Measurements from ENCODE around the gene BPIFA1. TPM values are rescaled to one million over a fixed set of nuclear protein-coding genes. Genes with fewer than 3 reads are reported as not detected.

Gene BPIFA1
- total and polyA plus RNA-seq, 9 of the 15 experiments (the other 6 are each of a cell fraction or from before 2014, with no cell fraction given), result not detected

Other genes with a start within 250 kb of the BPIFA1 start
Only the 7 nearest of the 10 such genes appear.
- gene BPIFB6, start 204.3 kb upstream of the BPIFA1 start, total RNA-seq (2014; rRNA removed), result not detected in 2 replicates
- not detected in 2 replicates for gene BPIFB6, start 204.3 kb upstream of the BPIFA1 start, total RNA-seq (2014; rRNA removed; fragmentation: Illumina TruSeq; extraction: Trizol)
- gene BPIFB6, start 204.3 kb upstream of the BPIFA1 start, total RNA-seq (2015; rRNA removed; fragmentation: Illumina TruSeq; extraction: Trizol), result not detected in 2 replicates
- gene BPIFB6, start 204.3 kb upstream of the BPIFA1 start, total RNA-seq (2021), result not detected in 2 replicates
- gene BPIFB6, start 204.3 kb upstream of the BPIFA1 start, polyA plus RNA-seq (2011; rRNA removed), result not detected in 2 replicates
- not detected in 2 replicates for gene BPIFB6, start 204.3 kb upstream of the BPIFA1 start, polyA plus RNA-seq (2014; fragmentation: Illumina TruSeq; extraction: Trizol)
- not detected for gene BPIFB6, start 204.3 kb upstream of the BPIFA1 start, polyA plus RNA-seq (2014; fragmentation: Nextera tagmentation; extraction: Ambion mirVana)
- not detected in 2 replicates for gene BPIFB6, start 204.3 kb upstream of the BPIFA1 start, polyA plus RNA-seq (2014; rRNA removed)
- not detected in 2 replicates for gene BPIFB3, start 182.1 kb upstream of the BPIFA1 start, total RNA-seq (2014; rRNA removed)
- gene BPIFB3, start 182.1 kb upstream of the BPIFA1 start, total RNA-seq (2014; rRNA removed; fragmentation: Illumina TruSeq; extraction: Trizol), result not detected in 2 replicates
- not detected in 2 replicates for gene BPIFB3, start 182.1 kb upstream of the BPIFA1 start, total RNA-seq (2015; rRNA removed; fragmentation: Illumina TruSeq; extraction: Trizol)
- not detected in 2 replicates for gene BPIFB3, start 182.1 kb upstream of the BPIFA1 start, total RNA-seq (2021)
- gene BPIFB3, start 182.1 kb upstream of the BPIFA1 start, polyA plus RNA-seq (2011; rRNA removed), result not detected in 2 replicates
- not detected in 2 replicates for gene BPIFB3, start 182.1 kb upstream of the BPIFA1 start, polyA plus RNA-seq (2014; fragmentation: Illumina TruSeq; extraction: Trizol)
- gene BPIFB3, start 182.1 kb upstream of the BPIFA1 start, polyA plus RNA-seq (2014; fragmentation: Nextera tagmentation; extraction: Ambion mirVana), result not detected
- not detected in 2 replicates for gene BPIFB3, start 182.1 kb upstream of the BPIFA1 start, polyA plus RNA-seq (2014; rRNA removed)
- not detected in 2 replicates for gene BPIFB4, start 156.4 kb upstream of the BPIFA1 start, total RNA-seq (2014; rRNA removed)
- not detected in 2 replicates for gene BPIFB4, start 156.4 kb upstream of the BPIFA1 start, total RNA-seq (2014; rRNA removed; fragmentation: Illumina TruSeq; extraction: Trizol)
- gene BPIFB4, start 156.4 kb upstream of the BPIFA1 start, total RNA-seq (2015; rRNA removed; fragmentation: Illumina TruSeq; extraction: Trizol), result not detected in 2 replicates
- gene BPIFB4, start 156.4 kb upstream of the BPIFA1 start, total RNA-seq (2021), result not detected in 2 replicates
- not detected in 2 replicates for gene BPIFB4, start 156.4 kb upstream of the BPIFA1 start, polyA plus RNA-seq (2011; rRNA removed)
- not detected in 2 replicates for gene BPIFB4, start 156.4 kb upstream of the BPIFA1 start, polyA plus RNA-seq (2014; fragmentation: Illumina TruSeq; extraction: Trizol)
- gene BPIFB4, start 156.4 kb upstream of the BPIFA1 start, polyA plus RNA-seq (2014; fragmentation: Nextera tagmentation; extraction: Ambion mirVana), result not detected
- not detected in 2 replicates for gene BPIFB4, start 156.4 kb upstream of the BPIFA1 start, polyA plus RNA-seq (2014; rRNA removed)
- gene BPIFA2, start 67.8 kb upstream of the BPIFA1 start, total RNA-seq (2014; rRNA removed), result not detected in 2 replicates
- not detected in 2 replicates for gene BPIFA2, start 67.8 kb upstream of the BPIFA1 start, total RNA-seq (2014; rRNA removed; fragmentation: Illumina TruSeq; extraction: Trizol)
- gene BPIFA2, start 67.8 kb upstream of the BPIFA1 start, total RNA-seq (2015; rRNA removed; fragmentation: Illumina TruSeq; extraction: Trizol), result not detected in 2 replicates
- not detected in 2 replicates for gene BPIFA2, start 67.8 kb upstream of the BPIFA1 start, total RNA-seq (2021)
- not detected in 2 replicates for gene BPIFA2, start 67.8 kb upstream of the BPIFA1 start, polyA plus RNA-seq (2011; rRNA removed)
- not detected in 2 replicates for gene BPIFA2, start 67.8 kb upstream of the BPIFA1 start, polyA plus RNA-seq (2014; fragmentation: Illumina TruSeq; extraction: Trizol)
- gene BPIFA2, start 67.8 kb upstream of the BPIFA1 start, polyA plus RNA-seq (2014; fragmentation: Nextera tagmentation; extraction: Ambion mirVana), result not detected
- not detected in 2 replicates for gene BPIFA2, start 67.8 kb upstream of the BPIFA1 start, polyA plus RNA-seq (2014; rRNA removed)
- gene BPIFA3, start 18.6 kb upstream of the BPIFA1 start, total RNA-seq (2014; rRNA removed), result not detected in 2 replicates
- gene BPIFA3, start 18.6 kb upstream of the BPIFA1 start, total RNA-seq (2014; rRNA removed; fragmentation: Illumina TruSeq; extraction: Trizol), result not detected in 2 replicates
- not detected in 2 replicates for gene BPIFA3, start 18.6 kb upstream of the BPIFA1 start, total RNA-seq (2015; rRNA removed; fragmentation: Illumina TruSeq; extraction: Trizol)
- not detected in 2 replicates for gene BPIFA3, start 18.6 kb upstream of the BPIFA1 start, total RNA-seq (2021)
- gene BPIFA3, start 18.6 kb upstream of the BPIFA1 start, polyA plus RNA-seq (2011; rRNA removed), result not detected in 2 replicates
- gene BPIFA3, start 18.6 kb upstream of the BPIFA1 start, polyA plus RNA-seq (2014; fragmentation: Illumina TruSeq; extraction: Trizol), result not detected in 2 replicates
- gene BPIFA3, start 18.6 kb upstream of the BPIFA1 start, polyA plus RNA-seq (2014; fragmentation: Nextera tagmentation; extraction: Ambion mirVana), result not detected
- not detected in 2 replicates for gene BPIFA3, start 18.6 kb upstream of the BPIFA1 start, polyA plus RNA-seq (2014; rRNA removed)
- not detected in 2 replicates for gene BPIFB1, start 47.2 kb downstream of the BPIFA1 start, total RNA-seq (2014; rRNA removed)
- gene BPIFB1, start 47.2 kb downstream of the BPIFA1 start, total RNA-seq (2014; rRNA removed; fragmentation: Illumina TruSeq; extraction: Trizol), result not detected in 2 replicates
- gene BPIFB1, start 47.2 kb downstream of the BPIFA1 start, total RNA-seq (2015; rRNA removed; fragmentation: Illumina TruSeq; extraction: Trizol), result not detected in 2 replicates
- gene BPIFB1, start 47.2 kb downstream of the BPIFA1 start, total RNA-seq (2021), result 0.11 TPM in 1 of 2 replicates, not detected in the other
- gene BPIFB1, start 47.2 kb downstream of the BPIFA1 start, polyA plus RNA-seq (2011; rRNA removed), result not detected in 2 replicates
- gene BPIFB1, start 47.2 kb downstream of the BPIFA1 start, polyA plus RNA-seq (2014; fragmentation: Illumina TruSeq; extraction: Trizol), result not detected in 2 replicates
- gene BPIFB1, start 47.2 kb downstream of the BPIFA1 start, polyA plus RNA-seq (2014; fragmentation: Nextera tagmentation; extraction: Ambion mirVana), result not detected
- not detected in 2 replicates for gene BPIFB1, start 47.2 kb downstream of the BPIFA1 start, polyA plus RNA-seq (2014; rRNA removed)
- gene CDK5RAP1, start 165.5 kb downstream of the BPIFA1 start, total RNA-seq (2014; rRNA removed), result 41.6 and 48.0 TPM in 2 replicates
- gene CDK5RAP1, start 165.5 kb downstream of the BPIFA1 start, total RNA-seq (2014; rRNA removed; fragmentation: Illumina TruSeq; extraction: Trizol), result 62.9 and 66.0 TPM in 2 replicates
- gene CDK5RAP1, start 165.5 kb downstream of the BPIFA1 start, total RNA-seq (2015; rRNA removed; fragmentation: Illumina TruSeq; extraction: Trizol), result 53.9 and 58.3 TPM in 2 replicates
- 51.6 and 53.5 TPM in 2 replicates for gene CDK5RAP1, start 165.5 kb downstream of the BPIFA1 start, total RNA-seq (2021)
- gene CDK5RAP1, start 165.5 kb downstream of the BPIFA1 start, polyA plus RNA-seq (2011; rRNA removed), result 51.9 and 54.5 TPM in 2 replicates
- 67.1 and 69.4 TPM in 2 replicates for gene CDK5RAP1, start 165.5 kb downstream of the BPIFA1 start, polyA plus RNA-seq (2014; fragmentation: Illumina TruSeq; extraction: Trizol)
- 100 to 1,000 TPM; 116 to 127 TPM for gene CDK5RAP1, start 165.5 kb downstream of the BPIFA1 start, polyA plus RNA-seq (2014; fragmentation: Nextera tagmentation; extraction: Ambion mirVana)
- gene CDK5RAP1, start 165.5 kb downstream of the BPIFA1 start, polyA plus RNA-seq (2014; rRNA removed), result 46.4 and 50.5 TPM in 2 replicates

Measured in K562 (cell line).